ENCODE data around the gene RBM12.

Gene RBM12

DNA sequence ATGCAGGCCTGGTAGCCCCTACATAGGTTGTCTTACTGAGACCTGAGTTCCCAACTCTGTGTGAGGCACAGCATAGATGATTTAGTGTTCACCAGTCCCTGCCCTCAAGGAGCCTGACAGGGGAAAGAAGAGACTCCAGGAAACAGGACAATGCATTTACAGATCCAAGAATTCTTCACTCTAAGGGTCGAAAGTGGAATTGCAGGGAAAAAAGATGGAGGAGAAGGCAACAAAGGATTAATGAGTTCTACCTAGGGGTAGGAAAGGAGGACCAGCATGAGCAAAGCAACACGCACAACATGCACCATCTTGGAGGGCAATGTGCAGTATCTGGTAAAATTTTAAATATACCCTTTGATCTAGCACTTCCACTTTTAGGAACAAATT lies 43.1 kb downstream of the RBM12 start:
- DNase-seq (ENCODE audit: low read depth in 1 of 2, low spot score in 1 of 2): no peak

DNA sequence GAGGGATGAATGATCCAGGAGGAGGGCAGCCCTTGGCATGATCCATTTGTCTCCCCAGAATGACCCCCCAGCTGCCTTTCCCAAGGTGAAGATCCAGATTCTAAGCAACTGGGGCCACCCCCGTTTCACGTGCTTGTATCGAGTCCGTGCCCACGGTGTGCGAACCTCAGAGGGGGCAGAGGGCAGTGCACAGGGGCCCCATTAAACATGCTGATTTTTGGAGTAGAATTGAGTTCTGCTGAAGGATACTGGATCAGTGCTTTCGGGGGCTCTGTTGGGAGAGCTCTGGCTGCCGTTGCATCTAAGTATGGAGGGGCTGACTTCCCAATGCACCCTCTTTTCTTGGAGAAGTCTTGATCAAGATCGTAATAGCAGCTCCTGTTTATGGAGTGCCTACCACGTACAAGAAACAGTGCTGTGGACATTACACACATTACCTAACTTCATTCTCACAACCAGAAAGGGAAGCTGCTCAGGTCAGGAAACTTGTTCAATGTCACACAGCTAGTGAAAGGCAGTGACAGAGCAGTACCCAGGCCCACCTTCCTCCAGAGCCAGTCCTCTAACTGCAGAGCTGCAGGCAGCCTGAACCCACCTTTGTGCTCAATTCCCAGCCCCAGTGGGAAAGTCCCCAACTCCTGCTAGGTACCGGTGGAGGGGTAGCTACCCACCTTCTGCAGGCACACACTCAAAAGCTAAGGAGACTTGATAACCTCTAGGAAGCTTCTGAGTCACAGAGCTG lies 43.7 kb downstream of the RBM12 start:
- no peak for DNase-seq (ENCODE audit: low read depth in 1 of 2, low spot score in 1 of 2)

DNA sequence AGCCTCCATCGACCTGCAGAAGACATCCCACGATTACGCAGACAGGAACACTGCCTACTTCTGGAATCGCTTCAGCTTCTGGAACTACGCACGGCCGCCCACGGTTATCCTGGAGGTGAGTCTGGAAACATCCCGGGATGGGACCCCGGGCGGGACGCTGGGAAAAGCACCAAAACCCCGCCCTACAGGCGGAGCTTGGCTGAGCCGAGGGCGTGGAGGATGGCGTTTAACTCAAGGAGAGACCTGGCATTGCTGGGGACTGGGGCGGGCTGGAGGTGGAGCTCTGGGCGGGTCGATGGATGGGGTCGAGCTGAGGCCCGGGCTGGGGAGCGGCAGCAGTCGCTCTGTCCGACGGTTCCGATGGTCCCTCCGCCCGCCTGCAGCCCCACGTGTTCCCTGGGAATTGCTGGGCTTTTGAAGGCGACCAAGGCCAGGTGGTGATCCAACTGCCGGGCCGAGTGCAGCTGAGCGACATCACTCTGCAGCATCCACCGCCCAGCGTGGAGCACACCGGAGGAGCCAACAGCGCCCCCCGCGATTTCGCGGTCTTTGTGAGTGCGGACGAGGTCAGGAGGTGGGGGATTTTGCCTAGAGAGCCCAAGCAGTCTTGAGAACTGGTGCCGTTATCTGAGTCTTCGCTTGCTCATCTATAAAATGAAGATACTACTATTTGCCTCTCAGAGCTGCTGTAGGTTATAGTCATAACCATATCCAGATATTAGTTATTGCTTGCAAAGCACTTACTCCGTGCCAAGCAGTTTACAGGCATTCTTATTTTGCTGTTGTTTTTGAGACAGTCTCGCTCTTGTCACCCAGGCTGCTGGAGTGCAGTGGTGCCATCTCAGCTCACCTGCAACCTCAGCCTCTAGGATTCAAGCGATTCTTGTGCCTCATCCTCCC lies 45.3 kb downstream of the RBM12 start:
- DNase-seq (ENCODE audit: low read depth in 1 of 2, low spot score in 1 of 2): peak; percentile 46 to 74

DNA sequence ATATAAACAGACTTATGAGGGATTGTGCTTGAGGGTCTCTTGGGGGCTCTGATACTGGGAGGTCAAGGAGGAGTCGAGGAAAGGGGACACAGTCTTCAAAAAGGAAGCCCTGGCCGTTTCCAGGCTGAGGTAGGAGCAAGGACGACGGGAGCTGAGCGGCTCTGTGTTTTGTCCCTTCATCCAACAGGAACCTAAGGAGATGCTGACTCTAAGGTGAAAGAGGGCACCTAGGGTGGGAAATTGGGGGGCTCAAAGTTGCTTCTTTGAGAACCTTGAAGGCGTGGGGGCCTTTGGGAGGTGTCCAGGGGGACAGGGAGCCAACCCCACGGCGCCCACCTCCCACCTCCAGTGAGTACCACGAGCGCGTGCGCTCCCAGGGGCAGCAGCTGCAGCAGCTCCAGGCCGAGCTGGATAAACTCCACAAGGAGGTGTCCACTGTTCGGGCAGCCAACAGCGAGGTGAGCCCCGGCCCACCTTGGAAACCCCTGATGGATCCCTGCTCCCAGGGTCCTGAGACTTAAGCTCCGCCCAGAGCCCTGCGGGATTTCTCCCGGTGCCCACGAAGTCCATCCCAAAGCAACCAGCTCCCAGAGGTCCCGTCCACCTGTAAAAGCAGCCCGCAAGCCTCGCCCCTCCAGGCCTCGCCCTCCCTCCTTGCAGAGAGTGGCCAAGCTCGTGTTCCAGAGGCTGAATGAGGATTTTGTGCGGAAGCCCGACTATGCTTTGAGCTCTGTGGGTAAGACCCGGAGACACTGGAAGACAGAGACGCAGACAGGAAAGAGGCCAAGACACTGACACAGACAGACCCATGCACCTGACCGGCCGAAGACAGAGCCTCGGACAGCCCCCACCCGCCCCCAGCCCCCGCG lies 46.2 kb downstream of the RBM12 start:
- no peak for DNase-seq (ENCODE audit: low read depth in 1 of 2, low spot score in 1 of 2)

DNA sequence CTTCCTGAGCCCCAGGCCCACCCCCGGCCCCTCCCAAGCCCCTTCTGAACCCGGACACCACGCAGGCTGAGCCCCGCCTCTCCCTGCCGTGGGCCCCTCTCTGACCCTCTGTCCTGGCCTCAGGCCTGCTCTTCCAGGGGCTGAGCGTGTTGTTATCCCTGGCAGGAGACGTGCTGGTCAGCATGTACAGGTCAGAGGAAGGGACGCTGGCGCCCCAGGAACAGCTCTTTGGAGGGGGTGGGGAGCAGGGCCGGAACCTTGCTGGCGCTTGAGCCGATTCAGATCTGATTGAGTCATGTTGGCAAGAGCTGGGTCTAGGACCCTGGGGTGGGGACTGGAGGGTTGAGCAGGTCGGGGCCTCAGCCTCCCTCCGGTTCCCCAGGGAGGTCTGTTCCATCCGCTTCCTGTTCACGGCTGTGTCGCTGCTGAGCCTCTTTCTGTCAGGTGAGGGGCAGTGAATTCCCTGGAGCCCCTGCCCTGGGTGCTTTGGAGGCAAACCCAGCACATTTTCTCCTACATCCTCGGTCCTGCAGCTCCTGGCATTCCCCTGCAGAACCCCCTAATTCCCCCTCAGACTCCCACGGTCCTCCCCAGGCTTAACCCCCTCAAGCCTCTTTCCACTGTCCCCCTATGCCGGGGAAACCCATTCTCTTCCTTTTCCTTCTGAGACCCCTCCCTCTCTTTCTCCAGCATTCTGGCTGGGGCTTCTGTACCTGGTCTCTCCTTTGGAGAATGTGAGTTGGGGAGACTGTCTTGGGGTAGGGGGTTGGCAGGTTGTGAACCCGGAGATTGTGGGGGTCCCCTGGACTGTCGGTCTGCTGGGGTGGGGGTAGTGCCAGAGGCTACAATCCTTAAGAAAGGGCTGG lies 47.1 kb downstream of the RBM12 start:
- no peak for DNase-seq (ENCODE audit: low read depth in 1 of 2, low spot score in 1 of 2)

DNA sequence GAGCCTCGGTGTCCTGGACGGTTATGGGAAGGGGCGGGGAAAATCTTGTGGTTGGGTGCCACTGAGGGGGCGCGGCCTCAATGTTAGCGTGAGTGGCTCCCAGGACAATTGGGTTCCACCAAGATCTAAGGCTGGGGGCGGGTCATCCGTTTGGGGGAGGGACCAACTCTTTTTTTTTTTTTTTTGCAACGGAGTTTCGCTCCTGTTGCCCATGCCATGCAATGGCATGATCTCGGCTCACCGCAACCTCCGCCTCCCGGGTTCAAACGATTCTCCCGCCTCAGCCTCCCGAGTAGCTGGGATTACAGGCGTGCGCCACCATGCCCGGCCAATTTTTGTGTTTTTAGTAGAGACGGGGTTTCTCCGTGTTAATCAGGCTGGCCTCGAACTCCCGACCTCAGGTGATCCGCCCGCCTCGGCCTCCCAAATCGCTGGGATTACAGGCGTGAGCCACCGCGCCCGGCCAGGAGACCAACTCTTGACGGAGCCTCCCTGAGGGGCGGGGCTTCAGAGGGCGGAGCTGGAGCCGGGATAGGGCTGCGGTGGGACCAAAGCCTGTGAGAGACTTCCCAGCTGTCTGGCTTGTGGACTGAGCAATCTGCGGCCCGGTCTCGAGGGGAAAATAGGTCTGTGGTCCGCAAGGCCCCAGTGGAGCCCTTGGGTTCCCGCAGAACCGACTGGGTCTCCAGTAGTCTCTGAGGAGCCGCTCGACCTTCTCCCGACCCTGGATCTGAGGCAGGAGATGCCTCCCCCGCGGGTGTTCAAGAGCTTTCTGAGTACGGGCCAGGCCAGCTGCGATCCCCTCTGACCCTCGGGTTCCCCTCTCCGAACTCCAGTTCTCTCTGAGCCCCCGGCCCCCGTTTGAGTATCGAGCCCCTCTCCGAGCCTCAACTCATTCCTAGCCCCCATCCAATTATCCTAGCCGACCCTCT lies 48.0 kb downstream of the RBM12 start:
- peak in 1 of 2 donors; percentile 33 for DNase-seq (ENCODE audit: low read depth in 1 of 2, low spot score in 1 of 2)

DNA sequence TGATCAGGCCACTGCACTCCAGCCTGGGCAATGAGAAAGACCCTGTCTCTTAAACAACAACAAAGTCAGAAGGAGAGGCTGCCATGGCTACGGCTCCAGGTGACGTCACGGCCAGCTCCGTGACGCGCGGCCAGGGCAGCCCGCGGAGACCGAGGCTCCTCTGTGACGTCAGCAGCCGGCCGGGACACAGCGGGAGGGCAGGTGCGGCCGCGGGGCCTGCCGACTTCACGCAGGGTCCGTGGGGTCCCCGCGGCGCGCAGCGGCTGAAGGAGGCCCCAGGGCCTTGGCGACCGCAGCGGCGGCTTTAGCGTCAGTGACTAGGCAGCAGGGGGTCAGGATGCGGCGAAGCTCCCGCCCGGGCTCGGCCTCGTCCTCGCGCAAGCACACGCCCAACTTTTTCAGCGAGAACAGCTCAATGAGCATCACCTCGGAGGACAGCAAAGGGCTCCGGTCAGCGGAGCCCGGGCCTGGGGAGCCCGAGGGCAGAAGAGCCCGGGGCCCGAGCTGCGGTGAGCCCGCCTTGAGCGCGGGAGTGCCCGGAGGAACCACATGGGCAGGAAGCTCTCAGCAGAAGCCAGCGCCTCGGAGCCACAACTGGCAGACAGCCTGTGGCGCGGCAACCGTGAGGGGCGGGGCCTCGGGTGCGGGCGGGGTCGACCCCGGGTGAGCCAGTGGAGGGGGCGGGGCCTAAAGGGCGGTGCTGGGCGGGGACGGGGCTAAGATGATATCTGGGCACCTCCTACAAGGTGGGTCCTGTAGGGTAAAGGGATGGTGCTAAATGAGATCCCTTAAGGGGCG lies 48.8 kb downstream of the RBM12 start, which contains the start of gene SPAG4:
Gene SPAG4 (plus strand): TSS at position 163 of the 798 bp plus-strand sequence. CDS start 175 bp downstream, at position 338.
- peak; percentile 100 for DNase-seq (ENCODE audit: low read depth in 1 of 2, low spot score in 1 of 2)

DNA sequence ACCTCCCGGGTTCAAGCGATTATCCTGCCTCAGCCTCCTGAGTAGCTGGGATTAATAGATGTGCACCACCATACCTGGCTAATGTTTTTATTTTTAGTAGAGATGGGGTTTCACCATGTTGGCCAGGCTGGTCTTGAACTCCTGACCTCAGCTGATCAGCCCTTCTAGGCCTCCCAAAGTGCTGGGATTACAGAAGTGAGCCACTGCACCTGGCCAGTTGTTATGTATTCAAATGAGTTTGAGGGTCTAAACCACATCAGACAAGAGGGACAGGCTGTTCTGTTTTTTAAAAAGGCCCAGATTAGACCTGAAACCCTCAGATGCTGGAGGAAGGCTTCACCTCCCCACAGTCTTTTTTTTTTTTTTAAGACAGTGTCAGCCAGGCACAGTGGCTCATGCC lies 53.2 kb downstream of the RBM12 start:
- DNase-seq (ENCODE audit: low read depth in 1 of 2, low spot score in 1 of 2): no peak

DNA sequence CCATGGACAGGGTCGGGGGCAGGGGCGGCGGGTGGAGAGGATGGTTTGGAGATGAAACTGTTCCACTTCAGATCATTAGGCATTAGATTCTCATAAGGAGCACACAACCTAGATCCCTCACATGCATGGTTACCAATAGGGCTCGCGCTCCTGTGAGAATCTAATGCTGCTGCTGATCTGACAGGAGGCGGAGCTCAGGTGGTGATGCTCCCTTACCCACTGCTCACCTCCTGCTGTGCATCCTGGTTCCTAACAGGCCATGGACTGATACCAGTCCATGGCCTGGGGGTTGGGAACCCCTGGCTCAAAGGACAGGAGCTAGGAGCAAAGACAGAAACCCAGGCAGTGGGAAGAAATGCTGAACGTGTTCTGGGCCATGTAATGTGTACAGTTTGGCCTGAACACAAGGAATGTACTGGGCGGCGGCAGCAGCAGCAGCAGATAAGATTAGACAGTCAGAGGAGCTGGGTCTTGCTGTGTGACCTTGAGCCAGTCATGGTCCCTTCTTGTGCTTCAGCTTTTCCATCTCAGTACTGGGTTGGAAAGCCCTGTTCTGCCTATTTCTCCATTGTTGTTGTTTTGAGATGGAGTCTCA lies 53.8 kb downstream of the RBM12 start:
- no peak for DNase-seq (ENCODE audit: low read depth in 1 of 2, low spot score in 1 of 2)

DNA sequence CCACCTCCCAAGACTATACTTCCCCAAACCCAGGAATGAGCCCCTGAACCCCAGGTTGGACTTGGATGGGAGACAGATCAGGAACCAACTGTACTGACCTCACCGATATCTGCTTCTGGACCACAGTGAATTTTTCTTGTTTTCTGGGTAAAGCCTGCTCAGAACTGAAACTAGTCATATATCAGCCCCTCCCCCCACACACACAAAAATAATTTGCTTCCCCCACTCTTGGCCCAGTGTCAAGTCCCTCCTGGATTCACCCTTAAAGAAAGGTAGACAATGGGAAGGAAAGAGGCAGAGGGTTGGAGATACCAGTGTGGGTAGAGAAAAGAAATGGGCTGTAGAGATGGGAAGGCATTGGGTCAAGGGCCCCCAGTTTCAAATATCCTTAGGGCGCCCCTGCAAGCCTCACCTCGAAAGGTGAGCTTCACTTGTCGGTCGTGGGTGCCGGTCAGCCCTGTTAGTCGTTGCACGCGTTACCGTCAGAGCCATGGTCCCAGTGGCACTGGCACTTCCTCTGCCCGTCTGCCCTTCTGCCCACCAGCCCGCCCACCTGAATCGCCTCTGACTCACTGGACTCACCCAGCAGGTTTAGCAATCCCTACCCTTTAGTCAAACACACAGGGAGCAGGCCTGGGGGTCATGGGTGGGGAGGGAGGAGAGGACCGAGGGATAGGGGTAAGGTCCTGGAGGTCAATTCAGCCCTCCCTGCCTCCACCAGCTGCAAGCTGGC lies 57.5 kb downstream of the RBM12 start:
- DNase-seq (ENCODE audit: low read depth in 1 of 2, low spot score in 1 of 2): no peak

DNA sequence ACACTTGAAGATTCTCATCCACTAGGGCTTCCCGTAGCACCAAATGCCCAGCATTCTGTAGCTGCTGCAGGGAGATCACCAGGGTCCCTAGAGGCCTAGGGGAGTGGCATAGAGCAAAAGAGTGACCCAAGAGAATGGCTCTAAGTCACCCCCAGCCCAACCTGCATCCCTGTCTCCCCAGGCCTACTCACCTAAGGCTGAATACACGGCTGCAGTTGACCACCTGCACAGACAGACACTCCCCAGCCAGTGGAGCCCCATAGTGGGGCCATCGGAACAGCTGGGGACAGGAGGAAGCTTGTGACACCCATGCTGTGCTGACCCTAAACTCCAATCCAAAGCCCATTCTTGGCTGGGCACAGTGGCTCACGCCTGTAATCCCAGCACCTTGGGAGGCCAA lies 58.6 kb downstream of the RBM12 start:
- no peak for DNase-seq (ENCODE audit: low read depth in 1 of 2, low spot score in 1 of 2)

DNA sequence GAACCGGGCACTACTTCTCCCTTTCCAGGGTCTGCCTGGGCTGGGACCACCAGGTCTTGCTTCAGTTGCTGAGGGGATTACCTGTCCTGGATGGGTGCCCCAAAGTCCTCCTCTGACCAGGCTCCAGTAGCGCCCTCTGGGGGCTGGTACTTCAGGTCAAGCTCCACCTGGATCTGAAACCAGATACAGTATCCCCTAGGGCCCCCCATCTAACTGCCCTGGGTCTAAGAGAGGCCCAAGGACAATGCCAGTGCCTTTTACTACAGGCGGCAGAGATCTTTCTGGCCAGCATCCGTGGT lies 60.3 kb downstream of the RBM12 start:
- no peak for DNase-seq (ENCODE audit: low read depth in 1 of 2, low spot score in 1 of 2)

DNA sequence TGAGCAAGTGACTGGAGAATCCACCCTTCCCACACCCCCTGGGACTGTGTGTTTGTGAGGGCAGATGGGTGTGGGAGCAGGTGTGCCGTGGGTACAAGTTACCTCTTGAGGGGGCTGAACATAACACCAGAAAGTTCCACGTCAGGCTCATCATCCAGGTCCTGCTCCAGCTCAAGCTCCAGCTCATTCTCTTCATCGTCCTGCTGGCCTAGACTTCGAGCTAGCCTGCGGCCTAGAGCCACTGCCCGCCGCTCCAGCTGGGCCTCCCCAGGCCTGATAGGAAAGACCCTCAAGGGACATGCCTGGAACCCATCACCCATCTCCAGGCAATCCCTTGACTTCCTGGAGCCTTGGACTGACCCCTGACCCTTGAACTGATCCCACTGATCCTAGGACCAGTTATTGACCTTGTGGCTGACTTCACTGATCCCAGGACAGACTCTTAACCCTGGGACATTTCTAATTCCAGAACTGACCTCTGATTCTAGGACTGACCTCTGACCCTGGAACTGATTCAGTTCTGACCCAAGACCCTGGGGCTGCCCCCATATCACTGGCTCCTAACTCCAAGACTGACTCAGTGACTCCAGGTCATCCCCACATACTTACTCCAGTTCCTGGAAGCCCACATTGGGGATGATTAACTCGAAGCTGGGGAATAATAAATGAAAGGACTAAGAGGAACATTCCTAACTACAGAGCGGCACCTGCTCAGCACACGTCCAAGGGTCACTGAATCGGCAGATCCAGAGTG lies 60.8 kb downstream of the RBM12 start:
- no peak for DNase-seq (ENCODE audit: low read depth in 1 of 2, low spot score in 1 of 2)

DNA sequence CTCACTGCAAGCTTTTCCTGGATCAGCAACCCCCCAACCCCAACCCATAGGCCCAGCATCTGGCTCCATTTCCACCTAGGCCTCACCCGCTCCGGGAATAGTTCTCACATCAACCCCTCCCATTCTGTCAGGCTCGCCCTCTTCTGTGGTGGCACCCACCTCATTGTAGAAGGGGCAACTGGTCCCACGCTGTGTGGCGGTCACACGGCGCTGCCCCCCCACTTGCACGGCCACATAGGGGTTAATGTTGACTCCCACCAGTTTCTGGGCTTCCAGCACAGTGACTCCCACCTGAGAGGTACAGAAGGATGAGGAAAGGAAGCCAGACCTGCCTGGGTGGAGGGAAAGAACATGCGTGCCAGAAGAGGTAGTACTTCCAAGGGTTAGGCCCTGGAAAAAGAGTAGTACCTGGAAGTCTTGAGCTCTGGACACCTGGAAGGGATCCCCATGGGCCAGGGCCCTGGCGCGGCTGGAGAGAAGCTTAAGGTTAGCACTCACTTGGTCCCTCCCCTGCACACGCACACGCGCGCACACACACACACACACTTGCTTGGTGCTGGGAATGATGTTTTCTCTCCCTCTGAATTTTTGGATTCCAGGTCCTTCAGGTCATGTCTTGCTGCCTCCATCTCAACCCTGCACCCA lies 61.7 kb downstream of the RBM12 start:
- DNase-seq (ENCODE audit: low read depth in 1 of 2, low spot score in 1 of 2): no peak

DNA sequence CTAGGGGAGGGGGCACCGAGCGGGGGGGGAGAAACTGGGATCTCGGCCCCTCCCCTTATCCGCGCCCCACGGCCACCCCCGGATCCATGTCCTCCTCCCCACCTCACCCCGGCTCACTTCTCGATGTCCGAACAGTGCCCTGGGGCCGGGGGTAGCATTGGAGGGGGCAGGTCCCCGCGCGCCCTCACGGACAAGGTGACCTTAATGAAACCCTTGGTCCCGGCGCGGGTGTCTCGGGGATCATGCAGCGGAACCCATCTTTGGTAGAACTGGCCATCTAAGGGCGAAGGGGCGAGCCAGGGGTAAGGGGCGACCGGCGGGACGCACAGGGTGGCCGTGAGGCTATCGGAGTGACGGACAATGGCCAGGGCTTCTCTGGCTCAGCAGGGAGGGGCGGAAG lies 62.7 kb downstream of the RBM12 start:
- no peak for DNase-seq (ENCODE audit: low read depth in 1 of 2, low spot score in 1 of 2)

All from activated T-helper 1 cell treated with anti-CD3 and anti-CD28 coated beads, Interleukin-2, amount 50 U/mL, for 16 hours (primary cell).